OCI-LY7 (cell line): ENCODE measurements around the gene RNU5D-1. TPM values are rescaled to one million over a fixed set of nuclear protein-coding genes. Genes with fewer than 3 reads are reported as not detected.

Source experiments
- BruUV-seq: library from RNA; stranded (reverse); fragments of 400-500 nt; replicated peaks from 2 replicates; lab custom pipeline; 2021; lab: Mats Ljungman, UMichigan
- CTCF ChIA-PET: fragments of 300-600 bp; sonication (Branson Sonifier 250); formaldehyde crosslinking; loops from one replicate; lab custom pipeline; 2022; ENCODE audit warnings: antibody characterized with exemption; ENCODE audit not compliant: unreplicated experiment; lab: Charles Lee
- POLR2A ChIA-PET: fragments of 300-600 bp; sonication (Branson Sonifier 250); formaldehyde crosslinking; loops from one replicate; lab custom pipeline; 2022; ENCODE audit warnings: antibody characterized with exemption; lab: Charles Lee
- DNase-seq: peaks from one replicate; pipeline ENCODE4 v3.0.0-alpha.2; 2015; ENCODE audit warnings: low spot score
- H2AFZ ChIP-seq: fragments of 200-600 bp; sonication (generic), shearing (Covaris generic); 2 replicates; pipeline ENCODE4 v1.6.1; 2014; ENCODE audit warnings: mild to moderate bottlenecking, antibody characterized with exemption, low read length, moderate library complexity
- H3K27ac ChIP-seq: fragments of 200-600 bp; sonication (generic); 2 replicates; pipeline ENCODE4 v1.5.1; 2014; ENCODE audit warnings: mixed run types, low read depth, mild to moderate bottlenecking, moderate library complexity, low read length, inconsistent platforms; ENCODE audit not compliant: poor library complexity, severe bottlenecking
- H3K36me3 ChIP-seq: fragments of 200-600 bp; sonication (generic); 2 replicates; pipeline ENCODE4 v1.6.1; 2014; ENCODE audit warnings: mild to moderate bottlenecking, antibody characterized with exemption, low read length, moderate library complexity, mixed read lengths; ENCODE audit not compliant: insufficient read depth
- H3K4me1 ChIP-seq: fragments of 200-600 bp; sonication (generic); 2 replicates; pipeline ENCODE4 v1.5.1; 2014; ENCODE audit warnings: mild to moderate bottlenecking, low read length; ENCODE audit not compliant: insufficient read depth, poor library complexity, severe bottlenecking
- H3K4me2 ChIP-seq: fragments of 200-600 bp; sonication (generic); 2 replicates; pipeline ENCODE4 v1.6.1; 2014; ENCODE audit warnings: mild to moderate bottlenecking, low read length
- H3K4me3 ChIP-seq: fragments of 200-600 bp; sonication (generic); 2 replicates; pipeline ENCODE4 v1.5.1; 2014; ENCODE audit warnings: mild to moderate bottlenecking, low read depth, low read length; ENCODE audit not compliant: poor library complexity, severe bottlenecking
- H3K79me2 ChIP-seq: fragments of 200-600 bp; sonication (generic); 2 replicates; pipeline ENCODE4 v1.6.1; 2016; ENCODE audit warnings: low read depth, mild to moderate bottlenecking, low read length, moderate library complexity, mixed read lengths; ENCODE audit not compliant: insufficient read depth
- H3K9me2 ChIP-seq: fragments of 200-600 bp; sonication (generic); 2 replicates; pipeline ENCODE4 v1.6.1; 2016; ENCODE audit warnings: mild to moderate bottlenecking, low read length, mixed read lengths; ENCODE audit not compliant: insufficient read depth
- H3K9me3 ChIP-seq: fragments of 200-600 bp; sonication (generic); 2 replicates; pipeline ENCODE4 v1.6.1; 2014; ENCODE audit warnings: mild to moderate bottlenecking, mixed run types, low read length, mixed read lengths
- H4K20me1 ChIP-seq: fragments of 200-600 bp; sonication (generic); 2 replicates; pipeline ENCODE4 v1.6.1; 2014; ENCODE audit warnings: mild to moderate bottlenecking, antibody characterized with exemption, low read length, moderate library complexity, mixed read lengths; ENCODE audit not compliant: insufficient read depth
- CTCF ChIP-seq: fragments of 200-600 bp; sonication (generic); conservative IDR thresholded peaks from 2 replicates; pipeline ENCODE4 v1.5.1; 2014; ENCODE audit warnings: mild to moderate bottlenecking, antibody characterized with exemption, low read length, moderate library complexity, mixed read lengths
- EZH2phosphoT487 ChIP-seq: fragments of 200-600 bp; sonication (generic); IDR thresholded peaks from 2 replicates; pipeline ENCODE4 v1.6.1; 2018; ENCODE audit warnings: low read depth, borderline replicate concordance, mild to moderate bottlenecking, mixed run types, antibody characterized with exemption, low read length, moderate library complexity, mixed read lengths
- intact Hi-C: fragments of 100-400 bp; cut with micrococcal nuclease; formaldehyde crosslinking; loops from one replicate; pipeline ENCODE4 v1.10.0; 2022; ENCODE audit not compliant: unreplicated experiment
- total RNA-seq, 2 experiments: library from RNA; depleted of rRNA in 1 of 2; stranded (reverse); fragments of >200 nt in 1 of 2; shearing (Covaris generic) in 1 of 2; gene quantifications; 2 replicates each; pipeline ENCODE4 v1.2.3, GENCODE V29; 2014 to 2022

Gene RNU5D-1
- total RNA-seq, 2 experiments from 2014 or later: not detected

- Histone ChIP-seq H3K4me2 (no peak overlapping the region), H3K4me3 (no peak overlapping the region), H3K36me3 (no peaks in the 10 kb centered on the region), H3K9me2 (no peaks in the 10 kb centered on the region), H3K4me1 (peaks cover 52% of the 10 kb centered on the region), H2AFZ (no peak overlapping the region), H4K20me1 (no peaks in the 10 kb centered on the region), H3K9me3 (no peaks in the 10 kb centered on the region), H3K79me2 (no peaks in the 10 kb centered on the region), H3K27ac (no peak overlapping the region)
- BruUV-seq: no TSS peak
- intact Hi-C loops: loop anchor here (5.0 kb wide), 1 partner anchor 577 kb away; no protein-coding TSS in a partner anchor
- TF ChIP-seq CTCF: no peak
- no peak for TF ChIP-seq EZH2phosphoT487
- ChIA-PET CTCF (interaction anchor here (0.6 kb wide), 1 partner anchor 51 kb away, joined by 3 read pairs; no protein-coding TSS in a partner anchor), POLR2A (interaction anchor here (0.6 to 9.1 kb wide), 3 partner anchors 10 to 779 kb away, joined by 3 to 137 read pairs (median 80); no protein-coding TSS in a partner anchor)
- DNase-seq: no peak
Observed at GRCh38 chr1:44724955-44725698, 5.8 kb downstream of the RNU5D-1 start.

GRCh38 chr1:44724296-44724954, 6.5 kb downstream of the RNU5D-1 start:
- POLR2A ChIA-PET: interaction anchor here (1.3 to 4.8 kb wide), 2 partner anchors 12 to 579 kb away, joined by 7 to 80 read pairs; no protein-coding TSS in a partner anchor
- BruUV-seq: no TSS peak
- Histone ChIP-seq H3K27ac (no peak overlapping the region), H4K20me1 (no peaks in the 10 kb centered on the region), H3K4me1 (peaks cover 53% of the 10 kb centered on the region), H3K36me3 (no peaks in the 10 kb centered on the region), H2AFZ (no peak overlapping the region), H3K4me2 (no peak overlapping the region), H3K9me2 (no peaks in the 10 kb centered on the region), H3K79me2 (no peaks in the 10 kb centered on the region), H3K4me3 (no peak overlapping the region), H3K9me3 (no peaks in the 10 kb centered on the region)
- intact Hi-C loops: loop anchor here (5.0 kb wide), 1 partner anchor 578 kb away; no protein-coding TSS in a partner anchor
- CTCF ChIA-PET: interaction anchor here (0.6 kb wide), 1 partner anchor 13 kb away, joined by 10 read pairs; no protein-coding TSS in a partner anchor
- no peak for TF ChIP-seq EZH2phosphoT487
- no peak for TF ChIP-seq CTCF
- DNase-seq: no peak
